Stimulated activated CD4-positive, alpha-beta T cell treated with anti-CD3 and anti-CD28 coated beads, Interleukin-4, amount 100 ng/mL, for 4 hours (primary cell): ENCODE data around the gene ANKRD63.

Source experiments
- DNase-seq, 2 experiments: peaks; one replicate each; pipeline ENCODE4 v3.0.0-alpha.2; 2020

The ANKRD63 gene

GRCh38 chr15:40240619-40241221, 42.1 kb downstream of the ANKRD63 start:
- DNase-seq = no peak

DNA sequence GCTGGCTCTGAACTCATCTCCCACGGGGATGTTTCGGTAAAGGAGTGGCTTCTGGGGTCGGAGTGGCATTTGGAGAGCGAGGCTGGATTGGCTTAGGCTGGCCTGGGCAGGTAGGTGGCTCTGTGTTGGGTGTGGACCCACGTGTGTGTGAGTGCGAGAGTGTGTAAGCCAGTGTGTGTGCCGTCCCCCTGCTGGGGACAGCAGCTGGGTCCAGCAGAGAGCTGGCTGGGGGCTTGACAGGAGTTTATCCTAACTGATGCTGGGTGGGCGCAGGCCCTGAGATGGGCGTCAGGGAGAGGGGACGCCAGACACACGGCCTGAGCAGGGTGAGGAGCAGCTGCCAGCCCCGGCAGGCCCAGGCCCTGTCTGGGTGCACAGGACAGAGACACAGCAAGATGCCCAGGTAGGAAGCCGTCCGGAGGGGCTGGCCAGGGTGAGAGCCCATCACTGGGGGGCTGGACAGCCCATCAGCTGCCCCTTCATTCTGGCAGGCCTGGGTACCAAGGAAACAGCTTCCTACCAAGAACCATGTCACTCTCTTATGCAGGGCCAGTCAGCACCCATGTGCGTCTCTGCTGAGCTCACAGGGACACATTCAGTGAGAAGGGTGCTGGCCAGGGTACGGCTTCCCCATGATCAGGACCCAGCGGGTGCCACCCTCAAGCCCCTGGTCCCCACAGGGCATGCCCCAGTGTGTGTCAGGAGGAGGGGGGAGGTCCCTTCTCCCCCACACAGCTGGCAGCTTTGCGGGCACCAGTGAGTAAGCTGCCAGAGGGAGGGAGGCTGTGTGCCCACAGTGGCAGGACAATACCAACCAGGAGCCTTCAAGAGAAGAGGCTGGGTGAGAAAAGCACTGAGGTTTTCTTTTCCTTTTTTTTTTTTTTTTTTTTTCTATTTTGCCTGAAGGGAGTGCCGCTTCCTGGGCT, 42.9 kb downstream of the ANKRD63 start:
- DNase-seq = no peak

GRCh38 chr15:40239404-40239692, 43.5 kb downstream of the ANKRD63 start:
- no peak for DNase-seq

- peak; percentile 32 to 38 for DNase-seq
Observed at GRCh38 chr15:40238532-40239403, 44.1 kb downstream of the ANKRD63 start, which contains the start of gene PAK6. PAK6 (plus strand) TSS chr15:40239063; CDS start chr15:40264786, 25,723 bp downstream.

GRCh38 chr15:40235201-40235885, 47.5 kb downstream of the ANKRD63 start:
- DNase-seq = no peak

GRCh38 chr15:40234783-40235182, 48.1 kb downstream of the ANKRD63 start:
- no peak for DNase-seq

GRCh38 chr15:40233727-40234577, 48.9 kb downstream of the ANKRD63 start:
- DNase-seq = no peak

- no peak for DNase-seq
Observed at GRCh38 chr15:40232625-40233070, 50.2 kb downstream of the ANKRD63 start.
